Stimulated activated CD4-positive, alpha-beta T cell treated with anti-CD3 and anti-CD28 coated beads, TNF-alpha, amount 100 ng/mL, for 4 hours (primary cell): ENCODE results near the gene TREH.
A peak's percentile ranks its signal among the peaks of the same experiment; 100 is the strongest.
"Not testable (repeated sequence)": the region's sequence is repeated elsewhere in the genome, so short reads cannot be mapped to it uniquely, and the experiment has no call there.

Experiments
- DNase-seq, 3 experiments: peaks; one replicate each; pipeline ENCODE4 v3.0.0-alpha.2; 2020; ENCODE audit warnings: low read depth in 3 of 3

The TREH gene

GRCh38 chr11:118612378-118612777, 67.1 kb downstream of the TREH start:
- DNase-seq, result no peak

GRCh38 chr11:118611433-118611795, 68.0 kb downstream of the TREH start:
- DNase-seq, result not testable (repeated sequence)

GRCh38 chr11:118610773-118611432, 68.5 kb downstream of the TREH start:
- peak; percentile 78 to 82 (median 78) for DNase-seq

GRCh38 chr11:118610225-118610772, 69.2 kb downstream of the TREH start:
- peak in 1 of 3 experiments; percentile 17 for DNase-seq

- peak in 2 of 3 experiments; percentile 9 to 25 for DNase-seq
Observed at GRCh38 chr11:118609380-118610224, 69.8 kb downstream of the TREH start.

- peak; percentile 55 to 91 (median 88) for DNase-seq
Observed at GRCh38 chr11:118608360-118609227, 70.9 kb downstream of the TREH start.

- DNase-seq, result peak; percentile 29 to 37 (median 37)
Observed at GRCh38 chr11:118607401-118608359, 71.8 kb downstream of the TREH start, which contains the start of gene PHLDB1. TSS of gene PHLDB1 (plus strand) at chr11:118607615. CDS start at chr11:118613837, 6,222 bp downstream.
